ENCODE results near the gene FAM153A. TPM values are rescaled to one million over a fixed set of nuclear protein-coding genes. Genes with fewer than 3 reads are reported as not detected.
"Not testable (repeated sequence)": the region's sequence is repeated elsewhere in the genome, so short reads cannot be mapped to it uniquely, and the experiment has no call there.

The FAM153A gene
- total RNA-seq, 1 experiment from 2014 or later = 1.2 TPM

GRCh38 chr5:177763737-177764508, 18.8 kb downstream of the FAM153A start:
- H3K27ac ChIP-seq (ENCODE audit: insufficient read length, low read depth, low read length); H3K4ac ChIP-seq (ENCODE audit: low read depth, low read length); H2BK120ac ChIP-seq (ENCODE audit: low read depth, low read length, poor library complexity, severe bottlenecking); H3T11ph ChIP-seq (ENCODE audit: low read length); H3K27me3 ChIP-seq (ENCODE audit: insufficient read depth, low read length); H3K4me1 ChIP-seq (ENCODE audit: insufficient read depth, low read length); H3K23ac ChIP-seq (ENCODE audit: insufficient read length, low read depth, low read length); H3K4me2 ChIP-seq (ENCODE audit: insufficient read depth, insufficient read length, low read length); H3K79me1 ChIP-seq (ENCODE audit: insufficient read depth, low read depth, low read length, poor library complexity, severe bottlenecking); H3K56ac ChIP-seq (ENCODE audit: insufficient read length, low read depth, low read length); H2BK20ac ChIP-seq (ENCODE audit: low read depth, low read length, poor library complexity, severe bottlenecking); H3K18ac ChIP-seq (ENCODE audit: insufficient read length, low read depth, low read length); H3K9me3 ChIP-seq (ENCODE audit: control insufficient read depth, low read depth, low read length); H4K20me1 ChIP-seq (ENCODE audit: control insufficient read depth, insufficient read depth, insufficient read length); H4K8ac ChIP-seq (replicated peaks; ENCODE audit: insufficient read length, low read depth, low read length); H3K4me3 Mint-ChIP-seq; H2BK5ac ChIP-seq (ENCODE audit: insufficient read length, low read length); H3K9me3 Mint-ChIP-seq; H3K9ac ChIP-seq (ENCODE audit: extremely low read depth, insufficient read length, low read length); H2BK12ac ChIP-seq (ENCODE audit: insufficient read length, low read depth, low read length); H4K91ac ChIP-seq (ENCODE audit: insufficient read length, low read depth, low read length); H2BK15ac ChIP-seq (ENCODE audit: low read depth, low read length); H3K27ac Mint-ChIP-seq; H3K36me3 Mint-ChIP-seq (ENCODE audit: insufficient read depth in 1 of 3, low read depth in 3 of 3); H3K14ac ChIP-seq (ENCODE audit: insufficient read depth, low read length); H3K27me3 Mint-ChIP-seq (ENCODE audit: low read depth); H2AFZ ChIP-seq (ENCODE audit: low read length); H3K23me2 ChIP-seq (ENCODE audit: insufficient read length, low read depth, low read length, poor library complexity, severe bottlenecking); H3K4me1 Mint-ChIP-seq; DNase-seq; H3K79me2 ChIP-seq (ENCODE audit: insufficient read depth, low read length); H2AK5ac ChIP-seq (ENCODE audit: insufficient read length, low read length); H4K5ac ChIP-seq (ENCODE audit: insufficient read length, low read depth, low read length): not testable (repeated sequence)
- no CpG with 5 or more reads among the region's 15 CpGs for WGBS (ENCODE audit: extremely low coverage, insufficient read length, low lambda C conversion rate)

GRCh38 chr5:177760954-177761353, 21.7 kb downstream of the FAM153A start:
- not testable (repeated sequence) for H3K27ac ChIP-seq (ENCODE audit: insufficient read length, low read depth, low read length); H4K91ac ChIP-seq (ENCODE audit: insufficient read length, low read depth, low read length); H2BK20ac ChIP-seq (ENCODE audit: low read depth, low read length, poor library complexity, severe bottlenecking); H3K9me3 Mint-ChIP-seq; H4K20me1 ChIP-seq (ENCODE audit: control insufficient read depth, insufficient read depth, insufficient read length); H3K18ac ChIP-seq (ENCODE audit: insufficient read length, low read depth, low read length); H4K8ac ChIP-seq (replicated peaks; ENCODE audit: insufficient read length, low read depth, low read length); H2BK12ac ChIP-seq (ENCODE audit: insufficient read length, low read depth, low read length); H3K4me3 Mint-ChIP-seq; H3K27ac Mint-ChIP-seq; H2BK5ac ChIP-seq (ENCODE audit: insufficient read length, low read length); H3K4me1 Mint-ChIP-seq; H3K27me3 ChIP-seq (ENCODE audit: insufficient read depth, low read length); H4K5ac ChIP-seq (ENCODE audit: insufficient read length, low read depth, low read length); H3K79me1 ChIP-seq (ENCODE audit: insufficient read depth, low read depth, low read length, poor library complexity, severe bottlenecking); H3K9me3 ChIP-seq (ENCODE audit: control insufficient read depth, low read depth, low read length); H2AK5ac ChIP-seq (ENCODE audit: insufficient read length, low read length); H3K79me2 ChIP-seq (ENCODE audit: insufficient read depth, low read length); H3K23me2 ChIP-seq (ENCODE audit: insufficient read length, low read depth, low read length, poor library complexity, severe bottlenecking); H2BK120ac ChIP-seq (ENCODE audit: low read depth, low read length, poor library complexity, severe bottlenecking); H3K4me2 ChIP-seq (ENCODE audit: insufficient read depth, insufficient read length, low read length); H2BK15ac ChIP-seq (ENCODE audit: low read depth, low read length); H3K4ac ChIP-seq (ENCODE audit: low read depth, low read length); H3T11ph ChIP-seq (ENCODE audit: low read length); H3K9ac ChIP-seq (ENCODE audit: extremely low read depth, insufficient read length, low read length); H2AFZ ChIP-seq (ENCODE audit: low read length); DNase-seq; H3K4me1 ChIP-seq (ENCODE audit: insufficient read depth, low read length); H3K14ac ChIP-seq (ENCODE audit: insufficient read depth, low read length); H3K36me3 Mint-ChIP-seq (ENCODE audit: insufficient read depth in 1 of 3, low read depth in 3 of 3); H3K56ac ChIP-seq (ENCODE audit: insufficient read length, low read depth, low read length); H3K23ac ChIP-seq (ENCODE audit: insufficient read length, low read depth, low read length); H3K27me3 Mint-ChIP-seq (ENCODE audit: low read depth)
- no CpG with 5 or more reads among the region's 8 CpGs for WGBS (ENCODE audit: extremely low coverage, insufficient read length, low lambda C conversion rate)

All from H9 (cell line).